Smooth muscle cell (in vitro differentiated cells): ENCODE measurements around the gene KCNQ5. TPM values are rescaled to one million over a fixed set of nuclear protein-coding genes. Genes with fewer than 3 reads are reported as not detected.

Experiments
- DNase-seq: peaks from one replicate; lab custom pipeline; 2025; ENCODE audit not compliant: unreplicated experiment; lab: John Stamatoyannopoulos, UW
- H2AFZ ChIP-seq: fragments of 200-600 bp; sonication (generic); 2 replicates; pipeline ENCODE4 v1.6.0; 2016; ENCODE audit warnings: antibody characterized with exemption, low read depth, mild to moderate bottlenecking
- H3F3A ChIP-seq: fragments of 200-600 bp; sonication (generic); 2 replicates; pipeline ENCODE4 v1.6.0; 2017; ENCODE audit warnings: antibody characterized with exemption, low read depth
- H3K27ac ChIP-seq: fragments of 200-600 bp; sonication (generic); 2 replicates; pipeline ENCODE4 v1.5.1; 2016; ENCODE audit warnings: low read depth, mild to moderate bottlenecking
- H3K27me3 ChIP-seq: fragments of 200-600 bp; sonication (generic); 2 replicates; pipeline ENCODE4 v1.6.1; 2016; ENCODE audit warnings: low read depth, mild to moderate bottlenecking
- H3K36me3 ChIP-seq: fragments of 200-600 bp; sonication (generic); 2 replicates; pipeline ENCODE4 v1.5.1; 2016; ENCODE audit warnings: low read depth
- H3K4me1 ChIP-seq: fragments of 200-600 bp; sonication (generic); 2 replicates; pipeline ENCODE4 v1.5.1; 2016; ENCODE audit warnings: low read depth
- H3K4me2 ChIP-seq: fragments of 200-600 bp; sonication (generic); 2 replicates; pipeline ENCODE4 v1.6.0; 2016; ENCODE audit warnings: mild to moderate bottlenecking
- H3K4me3 ChIP-seq: fragments of 200-600 bp; sonication (generic); 2 replicates; pipeline ENCODE4 v1.5.1; 2016; ENCODE audit warnings: mild to moderate bottlenecking
- H3K79me2 ChIP-seq: fragments of 200-600 bp; sonication (generic); 2 replicates; pipeline ENCODE4 v1.6.0; 2016; ENCODE audit warnings: low read depth, mild to moderate bottlenecking
- H3K9ac ChIP-seq: fragments of 200-600 bp; sonication (generic); 2 replicates; pipeline ENCODE4 v1.6.0; 2016; ENCODE audit warnings: low read depth
- H3K9me3 ChIP-seq: fragments of 200-600 bp; sonication (generic); replicated peaks from 2 replicates; pipeline ENCODE4 v1.5.1; 2016; ENCODE audit warnings: low read depth
- H4K20me1 ChIP-seq: fragments of 200-600 bp; sonication (generic); 2 replicates; pipeline ENCODE4 v1.6.0; 2016; ENCODE audit warnings: low read depth
- WGBS: methylation state at CpG from one replicate; pipeline ENCODE4 v1.1.7; 2016; ENCODE audit warnings: low lambda C conversion rate; 5-methylcytosine and 5-hydroxymethylcytosine counted together
- polyA plus RNA-seq: library from polyadenylated mRNA; unstranded; fragments of >200 nt; fragmentation: Nextera tagmentation; extraction: Ambion mirVana; gene quantifications from 2 replicates; pipeline ENCODE4 v1.2.1, GENCODE V29; 2016
- total RNA-seq: library from RNA; depleted of rRNA; stranded (reverse); fragments of >200 nt; gene quantifications from 2 replicates; pipeline ENCODE4 v1.2.3, GENCODE V29; 2014
- TF ChIP-seq, protein P1 (sequence below): fragments of 200-600 bp; sonication (generic); IDR thresholded peaks from 2 replicates; pipeline ENCODE4 v1.5.1; 2017; ENCODE audit warnings: borderline replicate concordance, mild to moderate bottlenecking, antibody characterized with exemption; ENCODE audit not compliant: insufficient read depth, poor library complexity, severe bottlenecking

Gene KCNQ5
- total and polyA plus RNA-seq, 2 experiments from 2014 or later = 1.2 to 2.0 TPM

DNA sequence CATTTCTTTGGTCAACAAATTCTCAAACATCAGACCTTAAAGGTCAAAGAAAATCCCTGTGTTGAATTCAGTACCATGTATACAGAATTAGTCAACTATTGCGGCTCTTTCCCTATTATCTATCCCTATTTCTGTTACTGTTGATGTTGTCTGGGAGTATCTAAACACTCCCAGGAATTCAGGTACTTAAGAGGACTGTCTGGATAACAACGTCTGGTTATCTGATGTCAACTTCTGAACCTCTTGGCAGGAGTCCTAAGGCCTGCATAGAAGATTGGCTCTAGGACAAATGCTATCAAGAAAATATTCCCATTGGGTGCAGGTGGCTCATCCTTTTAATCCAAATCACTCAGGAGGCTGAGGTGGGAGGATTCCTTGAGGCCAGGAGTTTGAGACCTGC lies 347.8 kb downstream of the KCNQ5 start:
- H3K27me3 ChIP-seq = no peaks in the 10 kb centered on the region
- H3K9me3 ChIP-seq = no peaks in the 10 kb centered on the region
- DNase-seq = no peak
- 65% methylated on average over 2 of the region's 2 CpGs for WGBS
- H3K4me3 ChIP-seq = no peak overlapping the region
- no peaks in the 10 kb centered on the region for H3F3A ChIP-seq
- no peaks in the 10 kb centered on the region for H3K79me2 ChIP-seq
- H3K4me1 ChIP-seq = no peaks in the 10 kb centered on the region
- TF ChIP-seq, protein P1, sequence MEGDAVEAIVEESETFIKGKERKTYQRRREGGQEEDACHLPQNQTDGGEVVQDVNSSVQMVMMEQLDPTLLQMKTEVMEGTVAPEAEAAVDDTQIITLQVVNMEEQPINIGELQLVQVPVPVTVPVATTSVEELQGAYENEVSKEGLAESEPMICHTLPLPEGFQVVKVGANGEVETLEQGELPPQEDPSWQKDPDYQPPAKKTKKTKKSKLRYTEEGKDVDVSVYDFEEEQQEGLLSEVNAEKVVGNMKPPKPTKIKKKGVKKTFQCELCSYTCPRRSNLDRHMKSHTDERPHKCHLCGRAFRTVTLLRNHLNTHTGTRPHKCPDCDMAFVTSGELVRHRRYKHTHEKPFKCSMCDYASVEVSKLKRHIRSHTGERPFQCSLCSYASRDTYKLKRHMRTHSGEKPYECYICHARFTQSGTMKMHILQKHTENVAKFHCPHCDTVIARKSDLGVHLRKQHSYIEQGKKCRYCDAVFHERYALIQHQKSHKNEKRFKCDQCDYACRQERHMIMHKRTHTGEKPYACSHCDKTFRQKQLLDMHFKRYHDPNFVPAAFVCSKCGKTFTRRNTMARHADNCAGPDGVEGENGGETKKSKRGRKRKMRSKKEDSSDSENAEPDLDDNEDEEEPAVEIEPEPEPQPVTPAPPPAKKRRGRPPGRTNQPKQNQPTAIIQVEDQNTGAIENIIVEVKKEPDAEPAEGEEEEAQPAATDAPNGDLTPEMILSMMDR = no peak
- no peaks in the 10 kb centered on the region for H3K36me3 ChIP-seq
- no peaks in the 10 kb centered on the region for H4K20me1 ChIP-seq
- no peak overlapping the region for H3K27ac ChIP-seq
- no peak overlapping the region for H3K4me2 ChIP-seq
- no peak overlapping the region for H2AFZ ChIP-seq
- H3K9ac ChIP-seq = no peak overlapping the region

DNA sequence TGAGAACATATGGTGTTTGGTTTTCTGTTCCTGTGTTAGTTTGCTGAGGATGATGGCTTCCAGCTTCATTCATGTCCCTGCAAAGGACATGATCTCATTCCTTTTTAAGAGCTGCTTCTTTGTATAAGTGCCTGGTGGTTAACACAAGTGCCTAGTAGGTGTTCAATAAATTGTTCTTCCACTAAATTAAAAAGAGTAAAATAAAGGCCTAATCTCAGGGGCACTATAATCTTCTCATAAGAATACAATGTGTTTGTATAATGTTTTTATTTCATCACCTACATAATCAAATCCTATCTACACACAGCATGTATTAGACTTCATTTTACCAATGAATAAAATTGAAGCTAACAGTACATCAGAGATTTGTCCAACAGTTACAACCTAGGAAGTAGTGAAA lies 350.7 kb downstream of the KCNQ5 start:
- Histone ChIP-seq H3K27me3 (no peaks in the 10 kb centered on the region), H3K36me3 (no peaks in the 10 kb centered on the region), H3K4me2 (no peak overlapping the region), H2AFZ (no peak overlapping the region), H3K9me3 (no peaks in the 10 kb centered on the region), H3F3A (no peaks in the 10 kb centered on the region), H3K27ac (no peak overlapping the region), H3K9ac (no peak overlapping the region), H3K79me2 (no peaks in the 10 kb centered on the region), H4K20me1 (no peaks in the 10 kb centered on the region), H3K4me1 (no peaks in the 10 kb centered on the region), H3K4me3 (no peak overlapping the region)
- no peak for DNase-seq
- TF ChIP-seq, protein P1 = no peak

DNA sequence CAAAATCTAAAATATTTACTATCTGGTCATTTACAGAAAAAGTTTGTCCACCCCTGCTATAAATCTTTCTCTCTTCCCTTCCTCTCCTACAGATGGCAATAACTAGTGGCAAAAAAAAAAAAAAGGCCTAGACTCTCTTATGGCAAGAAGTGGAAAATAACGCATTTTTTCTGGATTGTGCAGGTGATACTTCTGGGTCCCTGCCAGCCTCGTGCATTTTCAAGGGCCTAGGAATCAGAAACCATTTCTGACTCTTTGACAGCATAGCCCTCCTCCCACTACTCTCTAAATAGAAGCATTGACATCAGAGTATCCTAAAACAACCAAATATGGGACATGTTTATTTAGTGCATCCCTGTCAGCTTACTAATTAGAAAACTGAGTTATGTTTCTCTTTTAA lies 352.4 kb downstream of the KCNQ5 start:
- no peaks in the 10 kb centered on the region for H3K36me3 ChIP-seq
- no peak overlapping the region for H3K4me2 ChIP-seq
- no peaks in the 10 kb centered on the region for H3K4me1 ChIP-seq
- no peak overlapping the region for H2AFZ ChIP-seq
- H3K4me3 ChIP-seq = no peak overlapping the region
- no peaks in the 10 kb centered on the region for H3K27me3 ChIP-seq
- H3K27ac ChIP-seq = no peak overlapping the region
- 91% methylated on average over 2 of the region's 2 CpGs for WGBS
- H3K79me2 ChIP-seq = no peaks in the 10 kb centered on the region
- no peaks in the 10 kb centered on the region for H4K20me1 ChIP-seq
- no peak for DNase-seq
- H3K9me3 ChIP-seq = no peaks in the 10 kb centered on the region
- H3K9ac ChIP-seq = no peak overlapping the region
- no peaks in the 10 kb centered on the region for H3F3A ChIP-seq
- TF ChIP-seq, protein P1 = no peak

DNA sequence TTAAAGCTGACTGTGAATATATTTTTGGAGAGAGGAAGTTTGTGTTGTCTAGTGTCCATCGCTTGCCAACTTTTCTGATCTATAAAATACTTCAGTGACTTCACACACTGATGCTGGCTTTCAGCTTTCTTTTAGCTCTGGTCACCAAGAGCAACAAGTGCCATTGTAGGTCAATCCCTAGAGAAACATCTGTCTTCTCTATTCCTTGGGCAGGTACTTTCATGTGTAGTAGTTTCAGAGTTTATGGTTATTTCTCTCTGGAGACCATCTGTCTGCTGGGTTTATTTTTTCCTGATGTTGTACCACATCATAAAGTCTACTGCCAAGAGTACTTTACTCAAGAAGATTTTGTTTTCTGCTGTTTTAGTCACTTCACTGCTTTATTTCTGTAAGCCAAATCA lies 353.5 kb downstream of the KCNQ5 start:
- no peaks in the 10 kb centered on the region for H3K36me3 ChIP-seq
- no peak overlapping the region for H3K4me3 ChIP-seq
- TF ChIP-seq, protein P1 = no peak
- no peaks in the 10 kb centered on the region for H3F3A ChIP-seq
- H3K27me3 ChIP-seq = no peaks in the 10 kb centered on the region
- no peaks in the 10 kb centered on the region for H4K20me1 ChIP-seq
- H3K9me3 ChIP-seq = no peaks in the 10 kb centered on the region
- H3K9ac ChIP-seq = no peak overlapping the region
- no peak overlapping the region for H3K4me2 ChIP-seq
- 88% methylated on average over 1 of the region's 1 CpG for WGBS
- no peaks in the 10 kb centered on the region for H3K4me1 ChIP-seq
- no peaks in the 10 kb centered on the region for H3K79me2 ChIP-seq
- H3K27ac ChIP-seq = no peak overlapping the region
- DNase-seq = no peak
- H2AFZ ChIP-seq = no peak overlapping the region
